Measurements from ENCODE around the gene ZNF385B. TPM values are rescaled to one million over a fixed set of nuclear protein-coding genes. Genes with fewer than 3 reads are reported as not detected.

The ZNF385B gene
- total RNA-seq, 1 experiment from 2014 or later: 0.77 TPM

GRCh38 chr2:179442206-179442605, 419.2 kb downstream of the ZNF385B start:
- Histone ChIP-seq H3K4me1 (peaks cover 24% of the 10 kb centered on the region), H3K9me3 (0 out of 2 replicates have a peak, but pooled peaks cover 2% of the 10 kb centered on the region), H3K4me3 (ENCODE audit: low read depth, low read length) (no peak overlapping the region), H3K27me3 (replicated peaks; ENCODE audit: control insufficient read depth, insufficient read depth, low read length) (no peaks in the 10 kb centered on the region), H3K36me3 (ENCODE audit: control insufficient read depth, insufficient read depth, low read length) (no peaks in the 10 kb centered on the region)
- ChIA-PET CTCF (no interaction called here), POLR2A (no interaction called here)
- H3K9me3 Mint-ChIP-seq (ENCODE audit: unreplicated experiment): no peaks in the 10 kb centered on the region
- TF ChIP-seq, protein P1, sequence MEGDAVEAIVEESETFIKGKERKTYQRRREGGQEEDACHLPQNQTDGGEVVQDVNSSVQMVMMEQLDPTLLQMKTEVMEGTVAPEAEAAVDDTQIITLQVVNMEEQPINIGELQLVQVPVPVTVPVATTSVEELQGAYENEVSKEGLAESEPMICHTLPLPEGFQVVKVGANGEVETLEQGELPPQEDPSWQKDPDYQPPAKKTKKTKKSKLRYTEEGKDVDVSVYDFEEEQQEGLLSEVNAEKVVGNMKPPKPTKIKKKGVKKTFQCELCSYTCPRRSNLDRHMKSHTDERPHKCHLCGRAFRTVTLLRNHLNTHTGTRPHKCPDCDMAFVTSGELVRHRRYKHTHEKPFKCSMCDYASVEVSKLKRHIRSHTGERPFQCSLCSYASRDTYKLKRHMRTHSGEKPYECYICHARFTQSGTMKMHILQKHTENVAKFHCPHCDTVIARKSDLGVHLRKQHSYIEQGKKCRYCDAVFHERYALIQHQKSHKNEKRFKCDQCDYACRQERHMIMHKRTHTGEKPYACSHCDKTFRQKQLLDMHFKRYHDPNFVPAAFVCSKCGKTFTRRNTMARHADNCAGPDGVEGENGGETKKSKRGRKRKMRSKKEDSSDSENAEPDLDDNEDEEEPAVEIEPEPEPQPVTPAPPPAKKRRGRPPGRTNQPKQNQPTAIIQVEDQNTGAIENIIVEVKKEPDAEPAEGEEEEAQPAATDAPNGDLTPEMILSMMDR (IDR thresholded peaks at IDR 0.05; ENCODE audit: insufficient read depth in 1 of 2, low read depth in 1 of 2, low read length in 1 of 2, severe bottlenecking in 1 of 2, unreplicated experiment in 1 of 2): no peak
- H3K36me3 Mint-ChIP-seq (ENCODE audit: insufficient read depth, unreplicated experiment): no peaks in the 10 kb centered on the region
- H3K4me3 Mint-ChIP-seq (ENCODE audit: unreplicated experiment): no peak overlapping the region
- no peak for DNase-seq
- no TSS peak for BruUV-seq (replicated peaks)
- H3K27me3 Mint-ChIP-seq (ENCODE audit: insufficient read depth, unreplicated experiment): no peaks in the 10 kb centered on the region
- intact Hi-C loops (cut with micrococcal nuclease; ENCODE audit: unreplicated experiment): loop anchor here (10.0 kb wide), 1 partner anchor 223 kb away; no protein-coding TSS in a partner anchor
- H3K4me1 Mint-ChIP-seq (ENCODE audit: low read depth, unreplicated experiment): peaks cover 16% of the 10 kb centered on the region
- no peak overlapping the region for H3K27ac Mint-ChIP-seq (ENCODE audit: unreplicated experiment)

DNA sequence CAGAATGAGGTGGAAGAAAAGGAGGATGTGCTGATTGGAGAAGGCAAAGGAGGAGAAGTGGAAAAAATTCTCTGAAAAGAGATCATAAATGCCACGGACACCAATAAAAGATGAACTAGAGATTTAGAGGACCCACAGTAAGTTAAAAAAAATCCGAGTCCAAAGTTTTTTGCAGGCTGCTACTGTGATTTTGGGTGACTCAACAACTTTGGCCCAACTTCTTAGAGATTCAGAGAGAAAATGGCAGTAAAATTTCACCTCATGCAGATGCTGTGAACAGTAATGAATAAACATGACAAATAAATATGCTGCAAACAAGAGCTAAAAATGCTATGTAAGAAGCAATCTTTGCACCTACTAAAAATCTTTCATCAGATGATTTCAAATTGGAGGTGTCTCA, 419.9 kb downstream of the ZNF385B start:
- intact Hi-C loops (cut with micrococcal nuclease; ENCODE audit: unreplicated experiment): loop anchor here (10.0 kb wide), 1 partner anchor 223 kb away; no protein-coding TSS in a partner anchor
- POLR2A ChIA-PET: no interaction called here
- H3K9me3 ChIP-seq: 0 out of 2 replicates have a peak, but pooled peaks cover 2% of the 10 kb centered on the region
- Mint-ChIP-seq H3K27me3 (ENCODE audit: insufficient read depth, unreplicated experiment) (no peaks in the 10 kb centered on the region), H3K9me3 (ENCODE audit: unreplicated experiment) (no peaks in the 10 kb centered on the region), H3K4me1 (ENCODE audit: low read depth, unreplicated experiment) (peaks cover 16% of the 10 kb centered on the region), H3K4me3 (ENCODE audit: unreplicated experiment) (no peak overlapping the region), H3K36me3 (ENCODE audit: insufficient read depth, unreplicated experiment) (no peaks in the 10 kb centered on the region), H3K27ac (ENCODE audit: unreplicated experiment) (no peak overlapping the region)
- no peaks in the 10 kb centered on the region for H3K27me3 ChIP-seq (replicated peaks; ENCODE audit: control insufficient read depth, insufficient read depth, low read length)
- CTCF ChIA-PET: no interaction called here
- H3K36me3 ChIP-seq (ENCODE audit: control insufficient read depth, insufficient read depth, low read length): no peaks in the 10 kb centered on the region
- no peak overlapping the region for H3K4me3 ChIP-seq (ENCODE audit: low read depth, low read length)
- no peak for DNase-seq
- peaks cover 19% of the 10 kb centered on the region for H3K4me1 ChIP-seq
- TF ChIP-seq, protein P1 (IDR thresholded peaks at IDR 0.05; ENCODE audit: insufficient read depth in 1 of 2, low read depth in 1 of 2, low read length in 1 of 2, severe bottlenecking in 1 of 2, unreplicated experiment in 1 of 2): no peak
- BruUV-seq (replicated peaks): no TSS peak

DNA sequence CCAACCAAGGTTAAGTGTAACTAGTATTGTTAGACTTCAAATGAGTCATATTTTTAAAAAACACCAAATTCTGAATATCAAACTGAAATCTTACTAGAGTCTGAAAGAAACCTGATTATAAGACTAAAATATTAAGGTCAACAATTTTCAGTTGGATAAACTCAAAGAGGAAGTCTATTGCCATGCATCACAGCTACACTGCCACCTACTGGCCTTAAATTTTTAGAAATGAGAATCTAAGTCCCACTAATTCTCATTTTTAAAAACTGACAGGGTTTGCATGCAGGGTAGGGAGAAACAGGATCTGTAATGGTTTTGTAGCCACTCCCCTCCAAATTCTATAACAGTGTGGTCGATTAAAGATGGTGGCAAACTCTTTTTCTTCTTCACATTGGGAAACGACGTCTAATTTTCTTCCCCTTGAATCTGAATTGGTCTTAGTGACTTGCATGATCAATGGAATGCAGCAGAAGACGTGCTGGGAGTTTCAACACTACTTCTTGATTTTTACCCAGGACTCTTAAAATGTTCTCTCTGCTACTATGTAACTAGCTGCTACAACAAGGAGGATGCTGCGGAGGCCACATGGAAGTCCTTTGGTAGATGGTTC, 420.7 kb downstream of the ZNF385B start:
- H3K27me3 Mint-ChIP-seq (ENCODE audit: insufficient read depth, unreplicated experiment): no peaks in the 10 kb centered on the region
- intact Hi-C loops (cut with micrococcal nuclease; ENCODE audit: unreplicated experiment): loop anchor here (1.0 to 10.0 kb wide), 2 partner anchors 221 to 224 kb away; no protein-coding TSS in a partner anchor

More for the DNA sequence above, 420.7 kb downstream of the ZNF385B start:
- DNase-seq: peak in 1 of 2 experiments; percentile 42
- Mint-ChIP-seq H3K27ac (ENCODE audit: unreplicated experiment) (no peak overlapping the region), H3K4me1 (ENCODE audit: low read depth, unreplicated experiment) (peaks cover 16% of the 10 kb centered on the region), H3K36me3 (ENCODE audit: insufficient read depth, unreplicated experiment) (no peaks in the 10 kb centered on the region), H3K4me3 (ENCODE audit: unreplicated experiment) (no peak overlapping the region), H3K9me3 (ENCODE audit: unreplicated experiment) (no peaks in the 10 kb centered on the region)
- H3K36me3 ChIP-seq (ENCODE audit: control insufficient read depth, insufficient read depth, low read length): no peaks in the 10 kb centered on the region
- H3K9me3 ChIP-seq: 0 out of 2 replicates have a peak, but pooled peaks cover 2% of the 10 kb centered on the region
- BruUV-seq (replicated peaks): no TSS peak
- TF ChIP-seq, protein P1 (IDR thresholded peaks at IDR 0.05; ENCODE audit: insufficient read depth in 1 of 2, low read depth in 1 of 2, low read length in 1 of 2, severe bottlenecking in 1 of 2, unreplicated experiment in 1 of 2): peak; percentile 50 to 57
- ChIA-PET POLR2A (no interaction called here), CTCF (interaction anchor here (1.0 kb wide), 1 partner anchor 30 kb away, joined by 5 read pairs; no protein-coding TSS in a partner anchor)
- H3K4me1 ChIP-seq: peaks cover 19% of the 10 kb centered on the region
- H3K4me3 ChIP-seq (ENCODE audit: low read depth, low read length): no peak overlapping the region
- no peaks in the 10 kb centered on the region for H3K27me3 ChIP-seq (replicated peaks; ENCODE audit: control insufficient read depth, insufficient read depth, low read length)

All from Caco-2 (cell line).